OCI-LY7 (cell line): Measurements from ENCODE around the gene GALNT11.

Experiments
- CTCF ChIP-seq: fragments of 200-600 bp; sonication (generic); conservative IDR thresholded peaks from 2 replicates; pipeline ENCODE4 v1.5.1; 2014; ENCODE audit warnings: mild to moderate bottlenecking, antibody characterized with exemption, low read length, moderate library complexity, mixed read lengths
- EZH2phosphoT487 ChIP-seq: fragments of 200-600 bp; sonication (generic); IDR thresholded peaks from 2 replicates; pipeline ENCODE4 v1.6.1; 2018; ENCODE audit warnings: low read depth, borderline replicate concordance, mild to moderate bottlenecking, mixed run types, antibody characterized with exemption, low read length, moderate library complexity, mixed read lengths

- TF ChIP-seq CTCF = no peak
- no peak for TF ChIP-seq EZH2phosphoT487
Observed at GRCh38 chr7:152006336-152006735, 19.1 kb upstream of the GALNT11 start.
